Neural cell (in vitro differentiated cells): ENCODE results near the gene LPP.

Experiments
- EP300 ChIP-seq: fragments of 450-650 bp; conservative IDR thresholded peaks from 2 replicates; pipeline ENCODE4 v1.6.1; 2014; ENCODE audit warnings: antibody characterized with exemption, mild to moderate bottlenecking, moderate library complexity; ENCODE audit not compliant: poor library complexity, severe bottlenecking
- EZH2 ChIP-seq: fragments of 200-600, 300-800 bp; shearing (Covaris generic), sonication (generic); IDR thresholded peaks from 2 replicates; pipeline ENCODE4 v1.6.1; 2014; ENCODE audit warnings: antibody characterized with exemption, low read length, borderline replicate concordance, mild to moderate bottlenecking; ENCODE audit not compliant: insufficient read depth, poor library complexity, severe bottlenecking
- RAD21 ChIP-seq: fragments of 450-650 bp; conservative IDR thresholded peaks from 2 replicates; pipeline ENCODE4 v1.6.1; 2014; ENCODE audit warnings: antibody characterized with exemption, mild to moderate bottlenecking, moderate library complexity
- TAF1 ChIP-seq: IDR thresholded peaks from 2 replicates; pipeline ENCODE4 v1.6.1; 2012; ENCODE audit warnings: low read depth
- TF ChIP-seq, protein P1 (sequence below): fragments of 450-650 bp; IDR thresholded peaks from 2 replicates; pipeline ENCODE4 v1.5.1; 2014; ENCODE audit warnings: antibody characterized with exemption, mild to moderate bottlenecking, moderate library complexity; ENCODE audit not compliant: poor library complexity, severe bottlenecking

DNA sequence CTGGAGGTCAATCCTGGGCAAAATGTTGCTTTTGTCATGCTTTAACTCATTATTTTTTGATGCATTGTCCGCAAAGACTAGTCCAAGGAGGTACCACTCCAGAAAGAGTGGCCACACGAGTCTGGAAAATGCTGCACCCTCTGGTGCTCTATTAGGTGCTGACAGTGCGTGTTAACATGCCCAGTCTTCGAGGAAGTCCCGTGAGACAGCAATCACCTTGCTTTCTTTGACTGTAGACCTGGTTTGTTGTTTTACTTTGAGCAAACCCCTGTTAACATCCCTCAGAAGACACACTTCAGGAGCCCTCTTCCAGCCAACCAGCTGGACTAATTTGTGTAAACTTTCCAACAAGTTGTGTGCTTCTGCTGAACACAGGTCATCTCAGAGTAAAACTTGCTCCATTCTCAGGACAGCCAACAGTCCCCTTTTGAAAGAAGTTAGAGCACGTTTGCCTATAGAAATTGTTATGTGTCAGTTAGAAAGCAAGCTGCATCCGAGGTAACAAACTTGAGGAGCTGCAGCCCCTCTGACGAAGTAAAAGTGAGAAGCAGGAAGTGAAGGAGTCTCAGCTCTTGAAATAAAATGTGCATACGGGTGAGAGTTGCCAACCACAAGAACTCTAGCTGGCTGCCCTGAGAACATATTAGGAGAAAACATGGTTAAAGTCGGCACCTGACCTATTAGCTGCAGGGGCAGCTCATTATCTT, 205.0 kb downstream of the LPP start:
- no peak for TF ChIP-seq EP300
- no peak for TF ChIP-seq EZH2
- TF ChIP-seq RAD21: no peak
- no peak for TF ChIP-seq TAF1
- TF ChIP-seq, protein P1, sequence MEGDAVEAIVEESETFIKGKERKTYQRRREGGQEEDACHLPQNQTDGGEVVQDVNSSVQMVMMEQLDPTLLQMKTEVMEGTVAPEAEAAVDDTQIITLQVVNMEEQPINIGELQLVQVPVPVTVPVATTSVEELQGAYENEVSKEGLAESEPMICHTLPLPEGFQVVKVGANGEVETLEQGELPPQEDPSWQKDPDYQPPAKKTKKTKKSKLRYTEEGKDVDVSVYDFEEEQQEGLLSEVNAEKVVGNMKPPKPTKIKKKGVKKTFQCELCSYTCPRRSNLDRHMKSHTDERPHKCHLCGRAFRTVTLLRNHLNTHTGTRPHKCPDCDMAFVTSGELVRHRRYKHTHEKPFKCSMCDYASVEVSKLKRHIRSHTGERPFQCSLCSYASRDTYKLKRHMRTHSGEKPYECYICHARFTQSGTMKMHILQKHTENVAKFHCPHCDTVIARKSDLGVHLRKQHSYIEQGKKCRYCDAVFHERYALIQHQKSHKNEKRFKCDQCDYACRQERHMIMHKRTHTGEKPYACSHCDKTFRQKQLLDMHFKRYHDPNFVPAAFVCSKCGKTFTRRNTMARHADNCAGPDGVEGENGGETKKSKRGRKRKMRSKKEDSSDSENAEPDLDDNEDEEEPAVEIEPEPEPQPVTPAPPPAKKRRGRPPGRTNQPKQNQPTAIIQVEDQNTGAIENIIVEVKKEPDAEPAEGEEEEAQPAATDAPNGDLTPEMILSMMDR: no peak
